HUES48 (cell line): Measurements from ENCODE around the gene FYB1.
"Not testable (repeated sequence)": the region's sequence is repeated elsewhere in the genome, so short reads cannot be mapped to it uniquely, and the experiment has no call there.

ENCODE experiments used
- H3K27ac ChIP-seq: one replicate; pipeline ENCODE4 v1.7.0; 2013; ENCODE audit warnings: low read depth, low read length, inconsistent platforms
- H3K27me3 ChIP-seq: 2 replicates; pipeline ENCODE4 v1.6.1; 2013; ENCODE audit warnings: mild to moderate bottlenecking, low read length; ENCODE audit not compliant: control insufficient read depth, insufficient read depth
- H3K36me3 ChIP-seq: 2 replicates; pipeline ENCODE4 v1.6.1; 2013; ENCODE audit warnings: low read length; ENCODE audit not compliant: control insufficient read depth, insufficient read depth
- H3K4me1 ChIP-seq: 2 replicates; pipeline ENCODE4 v1.6.1; 2013; ENCODE audit warnings: mild to moderate bottlenecking, low read length; ENCODE audit not compliant: control insufficient read depth, insufficient read depth
- H3K4me3 ChIP-seq: 2 replicates; pipeline ENCODE4 v1.5.1; 2013; ENCODE audit warnings: mild to moderate bottlenecking, low read depth, low read length
- H3K9ac ChIP-seq: 2 replicates; pipeline ENCODE4 v1.6.1; 2013; ENCODE audit warnings: mild to moderate bottlenecking, low read depth, low read length, moderate library complexity
- H3K9me3 ChIP-seq: 2 replicates; pipeline ENCODE4 v1.6.1; 2013; ENCODE audit warnings: low read length; ENCODE audit not compliant: control insufficient read depth, insufficient read depth

Gene FYB1

DNA sequence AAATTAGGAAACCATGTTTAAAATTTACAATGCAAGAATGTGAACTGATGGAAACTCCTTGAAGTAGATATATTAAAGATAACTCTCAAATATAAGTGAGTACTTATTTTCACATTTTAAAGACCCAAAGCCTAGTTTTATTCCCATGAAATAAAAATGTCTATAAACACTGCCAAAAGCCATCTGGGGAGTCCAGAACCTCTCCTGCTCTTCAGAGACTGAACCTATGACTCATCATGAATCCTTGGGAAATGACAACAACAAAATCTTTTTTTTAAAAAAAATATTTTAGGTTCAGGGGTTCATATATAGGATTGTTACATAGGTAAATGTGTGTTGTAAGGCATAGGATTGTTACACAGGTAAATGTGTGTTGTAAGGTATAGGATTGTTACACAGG lies 33.8 kb upstream of the FYB1 start:
- no peak overlapping the region for H3K4me3 ChIP-seq
- H3K27ac ChIP-seq: no peak overlapping the region
- H3K4me1 ChIP-seq: no peaks in the 10 kb centered on the region

DNA sequence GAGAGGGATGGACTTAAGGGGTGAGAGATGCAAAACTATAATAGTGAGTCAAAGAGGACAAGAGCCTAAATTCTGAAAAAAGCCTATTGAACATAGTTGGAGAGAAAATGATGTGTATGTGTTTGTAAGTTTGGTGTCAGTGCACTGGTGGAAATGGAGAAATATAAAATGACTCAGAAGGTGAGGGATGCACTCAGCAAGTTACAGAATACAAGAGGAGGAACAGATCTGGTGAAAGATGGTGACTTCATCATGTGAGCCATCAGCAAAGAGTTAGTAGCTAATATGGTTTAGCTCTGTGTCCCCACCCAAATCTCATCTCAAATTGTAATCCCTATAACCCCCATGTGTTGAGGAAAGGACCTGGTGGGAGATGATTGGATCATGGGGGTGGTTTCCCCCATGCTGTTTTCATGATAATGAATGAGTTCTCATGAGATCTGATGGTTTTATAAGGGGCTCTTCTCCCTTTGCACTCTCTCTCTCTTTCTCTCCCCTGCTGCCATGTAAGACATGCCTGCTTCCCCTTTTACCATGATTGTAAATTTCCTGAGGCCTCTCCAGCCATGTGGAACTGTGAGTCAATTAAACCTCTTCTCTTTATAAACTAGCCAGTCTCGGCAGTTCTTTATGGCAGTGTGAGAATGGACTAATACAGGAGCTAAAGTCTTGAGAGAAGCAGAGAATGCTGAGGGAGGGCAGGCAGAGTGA lies 30.4 kb upstream of the FYB1 start:
- no peaks in the 10 kb centered on the region for H3K9me3 ChIP-seq
- H3K36me3 ChIP-seq: no peaks in the 10 kb centered on the region
- H3K4me3 ChIP-seq: no peak overlapping the region
- no peaks in the 10 kb centered on the region for H3K27me3 ChIP-seq
- H3K4me1 ChIP-seq: no peaks in the 10 kb centered on the region
- H3K27ac ChIP-seq: no peak overlapping the region
- no peak overlapping the region for H3K9ac ChIP-seq

More for the DNA sequence above, 33.8 kb upstream of the FYB1 start:
- H3K27me3 ChIP-seq: no peaks in the 10 kb centered on the region
- H3K9me3 ChIP-seq: no peaks in the 10 kb centered on the region
- H3K9ac ChIP-seq: no peak overlapping the region
- H3K36me3 ChIP-seq: no peaks in the 10 kb centered on the region

DNA sequence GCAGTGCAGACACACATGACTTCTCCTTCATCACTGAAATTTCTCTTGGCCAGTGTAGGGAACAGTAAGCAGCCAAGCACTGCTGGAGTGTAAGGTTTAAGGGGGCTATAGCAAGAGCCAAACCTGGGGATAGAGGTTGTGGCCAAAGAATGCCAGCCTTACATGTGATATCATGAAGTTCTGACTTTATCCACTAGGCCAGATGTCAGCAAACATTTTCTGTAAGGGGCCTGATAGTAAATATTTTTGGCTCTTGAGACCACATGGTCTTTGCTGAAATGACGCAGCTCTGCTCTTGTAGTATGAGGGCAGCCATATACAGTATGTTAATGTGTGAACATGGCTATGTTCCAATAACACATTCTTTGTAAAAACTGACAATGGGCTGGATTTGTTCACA lies 29.7 kb upstream of the FYB1 start:
- no peaks in the 10 kb centered on the region for H3K27me3 ChIP-seq
- H3K27ac ChIP-seq: no peak overlapping the region
- H3K4me3 ChIP-seq: no peak overlapping the region
- no peaks in the 10 kb centered on the region for H3K9me3 ChIP-seq
- no peaks in the 10 kb centered on the region for H3K36me3 ChIP-seq
- no peak overlapping the region for H3K9ac ChIP-seq
- no peaks in the 10 kb centered on the region for H3K4me1 ChIP-seq

DNA sequence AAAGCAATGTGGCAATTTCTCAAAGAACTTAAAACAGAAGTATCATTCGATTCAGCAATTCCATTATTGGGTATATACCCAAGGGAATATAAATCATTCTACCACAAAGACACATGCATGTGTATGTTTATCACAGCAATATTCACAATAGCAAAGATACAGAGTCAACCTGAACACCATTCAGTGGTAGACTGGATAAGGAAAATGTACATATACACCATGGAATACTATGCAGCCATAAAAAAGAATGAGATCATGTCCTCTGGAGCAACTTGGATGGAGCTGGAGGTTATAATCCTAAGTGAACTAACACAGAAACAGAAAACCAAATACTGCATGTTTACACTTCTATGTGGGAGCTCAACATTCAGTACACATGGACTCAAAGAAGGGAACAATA lies 21.4 kb upstream of the FYB1 start:
- Histone ChIP-seq H3K4me1 (no peaks in the 10 kb centered on the region), H3K4me3 (no peak overlapping the region), H3K27me3 (no peaks in the 10 kb centered on the region), H3K36me3 (no peaks in the 10 kb centered on the region), H3K9ac (no peak overlapping the region), H3K27ac (no peak overlapping the region), H3K9me3 (peaks cover 4% of the 10 kb centered on the region)

DNA sequence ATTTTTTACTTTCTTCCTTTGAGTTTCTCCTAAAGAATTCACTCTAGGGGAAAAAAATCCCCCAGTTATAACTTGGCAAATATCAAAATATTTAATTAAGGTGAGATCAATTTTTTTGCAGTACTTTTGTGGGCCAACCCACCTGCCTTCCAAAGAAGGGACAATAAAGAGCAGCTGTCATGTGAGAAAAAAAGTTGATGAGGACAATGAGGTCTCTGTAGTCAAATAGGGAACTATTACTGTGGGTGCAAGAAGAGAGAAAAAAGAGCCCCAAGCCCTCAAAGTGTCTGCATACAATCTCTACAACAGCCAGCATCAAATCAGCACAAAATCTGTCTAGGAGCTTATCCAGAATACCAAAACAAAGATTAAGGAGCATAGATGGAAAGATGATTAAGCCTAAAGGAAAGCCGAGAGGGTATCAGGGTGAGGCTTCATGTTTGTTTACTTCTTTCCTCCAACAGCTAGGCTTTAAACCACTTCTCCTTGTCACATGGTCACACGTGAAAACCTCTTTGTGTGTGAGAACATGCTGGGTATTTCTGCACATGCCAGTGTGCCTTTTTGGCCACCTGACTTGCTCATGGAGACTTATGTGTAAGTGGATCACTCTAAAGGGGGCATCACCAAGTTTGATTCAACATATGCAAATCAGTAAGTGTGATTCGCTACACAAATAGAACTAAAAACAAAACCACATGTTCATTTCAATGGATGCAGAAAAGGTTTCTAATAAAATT lies 19.2 kb upstream of the FYB1 start:
- Histone ChIP-seq H3K27ac (no peak overlapping the region), H3K4me1 (no peaks in the 10 kb centered on the region), H3K27me3 (no peaks in the 10 kb centered on the region), H3K36me3 (no peaks in the 10 kb centered on the region), H3K9ac (no peak overlapping the region), H3K9me3 (peaks cover 4% of the 10 kb centered on the region), H3K4me3 (no peak overlapping the region)

DNA sequence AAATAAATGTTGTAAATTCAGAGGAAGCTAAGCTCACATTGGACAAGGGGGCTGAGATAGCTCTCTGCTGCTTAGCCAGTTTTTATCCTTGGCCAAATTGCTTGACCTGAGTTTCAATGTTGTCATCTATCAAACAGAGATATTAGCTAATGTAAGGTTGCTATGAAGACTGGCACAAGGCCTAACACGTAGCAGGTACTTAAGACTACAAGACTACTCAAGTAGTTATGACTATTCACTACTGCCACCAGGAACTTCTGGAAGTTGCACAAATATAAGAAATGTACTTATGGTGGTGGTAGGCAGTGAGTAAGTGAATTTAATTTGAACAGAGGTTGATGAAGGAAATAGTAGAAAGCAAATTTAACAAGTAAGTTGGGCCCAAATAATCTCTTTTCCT lies 17.4 kb upstream of the FYB1 start:
- no peak overlapping the region for H3K9ac ChIP-seq
- no peak overlapping the region for H3K4me3 ChIP-seq
- no peaks in the 10 kb centered on the region for H3K4me1 ChIP-seq
- no peak overlapping the region for H3K27ac ChIP-seq
- H3K36me3 ChIP-seq: no peaks in the 10 kb centered on the region
- peaks cover 4% of the 10 kb centered on the region for H3K9me3 ChIP-seq
- no peaks in the 10 kb centered on the region for H3K27me3 ChIP-seq

DNA sequence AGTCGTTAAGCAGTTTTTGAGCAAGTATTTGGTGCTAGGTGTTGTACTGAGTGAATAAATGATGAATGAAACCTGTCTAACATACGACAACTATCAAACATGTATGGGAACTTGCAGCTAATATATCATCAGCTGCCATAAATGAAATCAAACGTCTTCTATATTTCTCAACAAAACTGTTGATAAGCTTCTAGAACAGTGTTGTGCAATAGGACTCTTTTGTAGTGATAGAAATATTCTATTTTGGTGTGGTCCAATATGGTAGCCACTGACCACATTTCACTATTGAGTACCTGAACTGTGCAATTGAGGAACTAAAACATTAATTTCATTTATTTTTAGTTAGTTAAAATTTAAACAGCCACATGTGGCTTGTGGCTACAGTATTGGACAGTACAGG lies 16.3 kb upstream of the FYB1 start:
- H3K27me3 ChIP-seq: no peaks in the 10 kb centered on the region
- no peak overlapping the region for H3K9ac ChIP-seq
- H3K27ac ChIP-seq: no peak overlapping the region
- H3K36me3 ChIP-seq: no peaks in the 10 kb centered on the region
- no peak overlapping the region for H3K4me3 ChIP-seq
- peaks cover under 1% of the 10 kb centered on the region; the same call in 1 of the 2 replicates for H3K9me3 ChIP-seq
- no peaks in the 10 kb centered on the region for H3K4me1 ChIP-seq

DNA sequence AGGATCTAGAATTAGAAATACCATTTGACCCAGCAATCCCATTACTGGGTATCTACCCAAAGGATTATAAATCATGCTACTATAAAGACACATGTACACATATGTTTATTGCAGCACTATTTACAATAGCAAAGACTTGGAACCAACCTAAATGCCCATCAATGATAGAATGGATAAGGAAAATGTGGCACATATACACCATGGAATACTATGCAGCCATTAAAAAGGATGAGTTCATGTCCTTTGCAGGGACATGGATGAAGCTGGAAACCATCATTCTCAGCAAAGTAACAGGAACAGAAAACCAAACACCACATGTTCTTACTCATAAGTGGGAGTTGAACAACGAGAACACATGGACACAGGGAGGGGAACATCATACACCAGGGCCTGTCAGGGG lies 15.1 kb upstream of the FYB1 start:
- not testable (repeated sequence) for H3K4me1 ChIP-seq, H3K27me3 ChIP-seq, H3K9ac ChIP-seq, H3K9me3 ChIP-seq, H3K36me3 ChIP-seq, H3K27ac ChIP-seq, H3K4me3 ChIP-seq

DNA sequence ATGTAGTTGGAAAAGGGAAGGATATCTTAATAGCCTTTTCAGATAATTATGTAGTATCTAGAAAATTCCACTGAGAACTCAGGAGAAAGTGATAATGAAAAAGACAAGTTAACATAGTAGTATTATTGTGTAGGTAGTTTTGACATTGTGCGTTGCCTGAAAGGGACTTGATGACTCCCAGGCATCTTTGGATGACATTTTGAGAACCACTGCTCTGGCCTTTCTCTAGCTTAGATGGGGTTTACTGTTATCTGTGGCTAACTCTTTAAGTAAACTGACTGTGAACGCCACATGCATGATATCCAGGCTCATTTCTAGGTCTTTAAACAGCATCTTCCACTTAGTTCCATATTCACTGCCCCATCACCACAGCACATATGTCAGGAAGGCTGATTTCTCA lies 14.4 kb upstream of the FYB1 start:
- no peaks in the 10 kb centered on the region for H3K9me3 ChIP-seq
- H3K9ac ChIP-seq: no peak overlapping the region
- H3K4me1 ChIP-seq: no peaks in the 10 kb centered on the region
- H3K4me3 ChIP-seq: no peak overlapping the region
- H3K27ac ChIP-seq: no peak overlapping the region
- H3K36me3 ChIP-seq: no peaks in the 10 kb centered on the region
- H3K27me3 ChIP-seq: no peaks in the 10 kb centered on the region

DNA sequence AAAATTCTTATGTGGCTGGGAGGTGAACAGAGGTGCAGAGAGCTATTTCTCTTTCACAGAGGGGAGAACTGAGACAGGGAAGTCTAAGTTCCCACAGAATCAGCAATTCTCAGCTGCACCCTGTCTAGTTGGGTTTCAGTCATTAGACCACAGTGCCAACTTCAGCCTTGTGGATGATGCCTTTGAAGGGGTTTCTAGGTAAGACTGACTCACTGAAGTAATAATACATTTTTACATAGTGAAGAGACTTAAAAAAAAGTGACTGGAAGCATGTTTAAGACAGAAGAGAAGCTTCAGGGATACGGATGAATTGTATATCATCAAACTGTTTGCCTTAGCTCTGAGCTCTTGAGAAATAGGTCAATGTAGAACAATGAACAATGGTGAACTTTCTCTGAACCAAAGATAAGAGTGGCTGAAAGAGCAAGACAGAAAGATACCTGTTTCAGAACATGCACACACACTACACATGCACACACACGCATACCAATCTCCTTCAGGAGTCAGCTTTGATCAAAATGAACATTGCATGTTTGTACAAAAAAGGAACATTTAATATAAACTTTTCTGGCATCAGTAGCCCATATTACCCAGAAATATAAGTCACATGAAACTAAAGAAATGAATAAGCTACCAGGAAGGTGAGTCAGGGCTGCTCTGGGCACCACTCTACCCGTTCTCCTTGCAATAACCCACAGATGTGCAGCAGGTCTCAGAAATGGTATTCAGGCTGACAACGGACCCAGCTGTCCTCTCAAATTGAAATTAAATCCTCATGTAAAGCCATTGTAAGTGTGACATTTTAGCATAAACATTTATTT lies 12.6 kb upstream of the FYB1 start:
- Histone ChIP-seq H3K9me3 (no peaks in the 10 kb centered on the region), H3K4me1 (no peaks in the 10 kb centered on the region), H3K27me3 (no peaks in the 10 kb centered on the region), H3K4me3 (no peak overlapping the region), H3K27ac (no peak overlapping the region), H3K36me3 (no peaks in the 10 kb centered on the region), H3K9ac (no peak overlapping the region)

DNA sequence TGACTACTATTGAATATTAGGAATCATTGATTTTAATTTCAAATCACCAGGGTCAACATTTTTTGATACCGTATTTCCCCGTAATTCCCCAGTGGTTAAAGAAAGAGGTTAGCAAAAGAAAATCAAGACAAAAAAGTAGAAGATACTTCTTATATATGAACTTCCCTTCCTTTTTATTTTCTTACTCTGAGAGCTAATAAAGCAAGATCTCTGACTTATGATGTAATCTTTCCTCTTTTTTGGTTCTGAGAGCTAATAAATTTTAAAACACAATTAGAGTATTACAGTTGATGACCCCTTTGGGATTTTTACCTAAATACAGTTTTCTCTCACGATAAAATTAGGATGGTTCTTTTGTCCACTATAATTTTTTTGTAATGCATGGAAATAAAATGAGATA lies 9.2 kb upstream of the FYB1 start:
- no peaks in the 10 kb centered on the region for H3K36me3 ChIP-seq
- H3K4me3 ChIP-seq: no peak overlapping the region
- H3K9ac ChIP-seq: no peak overlapping the region
- no peaks in the 10 kb centered on the region for H3K9me3 ChIP-seq
- H3K27me3 ChIP-seq: no peaks in the 10 kb centered on the region
- H3K27ac ChIP-seq: no peak overlapping the region
- H3K4me1 ChIP-seq: peaks cover 7% of the 10 kb centered on the region
